Stimulated activated CD4-positive, alpha-beta T cell treated with anti-CD3 and anti-CD28 coated beads, TNF-alpha, amount 100 ng/mL, for 1 hour (primary cell): ENCODE measurements around the gene GTF2E1.

Experiments
- DNase-seq, 3 donors: peaks; one replicate each; pipeline ENCODE4 v3.0.0-alpha.2; 2020; ENCODE audit warnings: low read depth in 3 of 3, low spot score in 1 of 3

Gene GTF2E1

DNA sequence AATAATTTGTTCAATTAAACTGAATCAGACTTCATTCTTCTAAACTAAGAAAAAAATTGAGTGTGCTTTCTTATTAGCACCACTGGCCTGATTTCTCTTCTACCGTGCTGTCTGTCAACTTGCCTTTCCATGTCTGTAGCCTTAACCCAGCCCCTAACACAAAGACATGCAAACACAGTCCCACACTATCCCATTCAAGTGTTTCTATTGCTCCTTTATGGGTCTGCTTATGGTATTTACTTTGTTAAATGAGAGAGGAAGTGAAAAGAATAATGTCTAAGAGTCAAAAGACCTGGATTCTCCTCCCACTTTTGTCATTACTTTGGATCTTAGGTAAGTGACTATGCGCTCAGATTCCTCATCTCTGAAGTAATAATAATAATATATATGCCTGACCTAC lies 55.3 kb downstream of the GTF2E1 start:
- no peak for DNase-seq

DNA sequence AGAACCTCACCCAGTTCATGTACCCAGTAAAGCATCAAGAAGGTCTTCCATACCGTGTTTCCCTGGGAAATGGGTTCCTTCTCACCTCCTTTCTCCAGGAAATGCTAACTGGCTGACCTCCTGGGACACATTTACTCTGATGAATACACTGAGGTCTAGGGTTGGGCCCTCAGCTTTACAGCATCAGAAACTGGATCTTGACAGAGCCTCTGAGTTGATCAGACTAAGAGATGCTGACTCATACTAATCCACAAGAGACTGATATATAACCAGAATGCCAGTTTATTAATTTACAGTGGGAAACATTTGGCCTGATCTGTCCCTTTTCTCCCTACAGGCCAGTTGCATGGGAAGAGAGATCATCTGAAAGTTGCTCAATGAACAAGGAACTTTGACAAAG lies 55.8 kb downstream of the GTF2E1 start:
- no peak for DNase-seq

DNA sequence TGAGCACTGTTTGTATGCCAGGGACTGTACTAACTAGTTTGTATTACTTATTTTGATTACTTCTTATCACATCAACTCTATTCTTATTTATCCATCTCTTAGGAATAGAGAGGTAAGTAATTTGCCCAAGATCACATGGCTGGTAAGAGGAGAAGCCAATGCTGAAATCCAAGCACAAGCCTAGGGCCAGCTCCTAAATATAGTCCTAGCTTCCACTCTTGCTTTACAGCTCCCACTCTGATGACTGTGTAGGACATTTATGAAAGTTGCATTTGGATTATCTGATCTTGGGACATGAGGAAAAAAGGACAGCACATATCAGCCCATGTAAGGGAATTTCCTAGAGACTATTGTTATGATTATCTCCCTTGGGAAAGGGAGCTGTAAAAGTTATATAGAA lies 58.1 kb downstream of the GTF2E1 start:
- DNase-seq = no peak

DNA sequence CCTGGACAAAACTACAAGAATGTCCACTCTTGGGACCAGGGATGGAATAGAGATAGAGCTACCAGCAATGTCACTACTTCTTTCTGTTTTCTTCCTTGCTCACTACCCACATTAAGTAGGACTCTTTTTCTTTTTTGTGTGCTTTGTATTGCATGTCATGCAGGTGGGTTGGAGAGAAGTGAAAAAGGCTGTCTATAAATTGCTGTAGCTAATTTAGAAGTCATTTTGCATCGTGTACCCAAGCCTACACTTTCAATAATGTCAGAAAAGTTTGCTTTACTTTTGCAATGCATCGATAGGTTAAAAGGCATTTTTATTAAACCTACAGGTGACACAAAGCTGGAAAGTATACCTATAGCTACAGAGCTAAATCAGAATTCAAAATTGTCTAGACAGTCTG lies 58.9 kb downstream of the GTF2E1 start:
- no peak for DNase-seq

DNA sequence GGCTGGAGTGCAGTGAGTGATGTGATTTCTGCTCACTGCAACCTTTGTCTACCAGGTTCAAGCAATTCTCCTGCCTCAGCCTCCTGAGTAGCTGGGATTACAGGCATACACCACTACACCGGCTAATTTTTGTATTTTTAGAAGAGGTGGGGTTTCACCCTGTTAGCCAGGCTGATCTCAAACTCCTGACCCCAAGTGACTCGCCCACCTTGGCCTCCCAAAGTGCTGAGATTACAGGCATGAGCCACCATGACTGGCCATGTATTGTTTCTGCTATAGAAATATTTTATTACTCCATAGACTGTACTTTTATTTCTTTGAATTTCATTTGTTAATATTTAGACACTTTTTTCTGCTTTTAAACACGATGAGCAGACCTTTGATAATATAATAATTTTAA lies 60.4 kb downstream of the GTF2E1 start:
- DNase-seq = no peak

DNA sequence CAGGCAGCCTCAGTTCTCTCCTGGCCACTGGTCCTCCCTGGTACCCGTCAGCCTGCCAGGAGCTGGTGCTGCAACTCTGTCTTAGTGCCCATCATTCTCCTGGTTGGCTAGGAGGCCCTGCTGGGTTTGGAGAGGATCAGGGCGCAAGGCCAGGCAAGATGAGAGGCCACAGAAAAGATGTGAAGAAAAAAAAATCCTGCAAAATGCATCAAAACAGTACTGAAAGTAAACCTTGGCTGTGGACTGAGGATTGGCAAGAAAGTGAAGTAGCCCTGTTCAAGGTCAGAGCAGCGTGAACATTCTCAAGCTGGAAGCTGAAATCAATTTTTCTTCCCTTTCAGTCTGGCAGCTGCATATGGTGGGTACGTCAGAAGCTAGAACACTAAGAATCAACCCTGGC lies 74.2 kb downstream of the GTF2E1 start:
- DNase-seq = no peak

DNA sequence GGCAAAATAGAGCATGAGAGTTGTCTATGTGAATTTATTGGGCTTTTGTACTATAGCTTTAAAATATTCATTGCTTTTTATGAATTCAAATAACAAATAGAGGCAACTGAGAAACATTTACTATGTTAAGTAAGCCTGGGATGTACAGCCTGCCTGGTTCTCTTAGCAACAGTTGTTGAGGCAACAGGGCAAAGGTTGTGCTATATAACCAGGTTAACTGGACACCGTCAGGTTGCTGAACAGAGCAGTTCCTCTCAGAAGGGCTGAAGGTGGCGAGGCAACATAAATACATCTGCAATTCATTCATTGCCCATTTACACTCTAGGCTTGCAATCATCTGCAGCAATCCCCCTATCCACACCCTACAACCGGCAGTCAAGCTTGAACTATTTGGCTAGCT lies 78.2 kb downstream of the GTF2E1 start:
- DNase-seq = no peak

DNA sequence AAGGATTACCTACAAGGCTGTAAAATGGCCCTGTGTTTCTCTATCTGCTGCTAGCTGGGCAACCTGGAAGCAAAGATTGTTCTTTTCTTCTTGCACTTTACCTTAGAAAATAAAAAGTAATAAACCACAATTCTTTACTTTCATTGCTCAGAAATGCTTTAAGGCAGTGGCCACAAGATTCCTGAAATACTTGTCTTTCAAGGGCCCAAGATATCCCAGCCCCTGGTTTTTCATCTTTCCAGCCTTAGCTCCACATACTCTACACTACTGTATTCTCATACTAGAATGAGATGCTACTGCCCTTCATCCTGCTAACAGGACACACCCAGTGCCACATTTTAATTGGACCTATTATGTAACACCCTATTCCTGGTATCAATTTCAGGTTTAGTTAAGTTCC lies 78.9 kb downstream of the GTF2E1 start:
- DNase-seq = no peak

DNA sequence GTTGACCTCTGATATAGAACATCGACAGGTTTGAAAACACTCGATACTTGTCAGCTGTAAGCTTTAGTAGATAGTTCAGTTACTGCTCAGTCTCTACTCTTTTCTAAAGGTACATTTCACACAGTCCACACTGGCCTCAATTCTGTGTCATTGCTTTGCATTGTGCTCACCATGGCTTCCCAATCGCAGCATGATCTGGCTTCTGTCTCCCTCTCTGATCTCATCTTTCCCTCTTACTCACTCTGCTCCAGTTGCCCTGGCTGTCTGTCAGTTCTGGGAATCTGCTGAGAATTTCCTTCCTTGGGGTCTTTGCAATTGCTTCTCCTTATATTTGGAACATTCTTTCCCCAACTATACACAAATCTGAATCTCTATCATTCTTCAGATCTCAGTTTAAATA lies 80.6 kb downstream of the GTF2E1 start:
- DNase-seq = no peak

DNA sequence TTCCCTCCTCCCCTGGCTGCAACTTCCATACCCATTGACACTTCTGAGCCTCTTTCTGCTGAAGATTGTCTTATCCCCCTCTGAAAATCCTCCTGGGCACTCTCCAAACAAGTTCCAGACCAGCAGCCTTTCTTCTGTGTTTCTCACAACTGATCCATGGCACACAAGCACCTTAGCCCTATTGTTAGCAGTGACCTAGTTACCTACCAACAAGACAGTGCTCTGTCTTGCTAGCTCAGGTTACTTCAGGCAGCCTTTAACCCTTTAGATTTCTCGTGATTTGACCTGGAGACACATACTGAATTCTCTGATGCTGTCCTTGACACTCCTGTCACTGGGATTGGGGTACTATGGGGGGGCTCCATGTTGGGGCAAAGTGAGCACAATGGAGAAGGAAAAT lies 82.1 kb downstream of the GTF2E1 start:
- no peak for DNase-seq

DNA sequence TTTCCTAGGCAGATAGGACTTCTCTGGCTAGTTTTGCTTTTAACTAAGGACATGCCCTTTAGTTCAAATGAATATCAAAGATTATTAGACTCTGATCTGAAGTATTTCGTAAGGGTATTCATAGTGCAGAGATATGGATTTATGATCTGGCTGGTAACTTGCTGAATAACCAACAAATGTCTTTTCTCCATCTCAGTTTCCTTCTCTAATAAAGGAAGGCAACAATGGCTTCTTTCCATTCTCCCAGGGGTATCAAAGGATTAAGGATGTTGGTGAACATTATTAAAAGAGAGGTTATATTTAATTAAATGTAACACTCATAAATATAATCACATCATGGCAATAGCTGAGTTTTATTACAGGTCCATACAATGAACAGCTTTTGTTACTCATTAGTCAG lies 86.3 kb downstream of the GTF2E1 start:
- no peak for DNase-seq

DNA sequence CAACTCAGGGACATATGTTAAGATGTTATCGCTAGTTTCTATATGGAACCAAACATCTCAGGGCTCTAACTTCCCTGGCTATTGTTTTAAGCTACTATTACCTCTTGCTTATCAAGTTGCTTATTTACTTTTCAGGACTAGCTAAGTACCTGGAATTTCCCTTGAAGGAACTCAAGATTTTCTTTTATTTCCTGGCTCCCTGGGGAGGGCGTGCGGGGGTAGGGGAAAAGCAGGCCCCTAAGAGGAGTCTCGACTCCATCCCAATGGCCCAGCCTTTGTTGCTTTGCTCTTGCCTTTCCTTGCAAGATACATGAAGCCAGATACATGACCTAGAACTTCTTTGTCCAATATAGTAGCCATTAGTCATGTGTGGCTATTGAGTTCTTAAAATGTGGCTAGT lies 88.5 kb downstream of the GTF2E1 start:
- no peak for DNase-seq
